H9 (cell line): ENCODE data around the gene G3BP2. TPM values are rescaled to one million over a fixed set of nuclear protein-coding genes. Genes with fewer than 3 reads are reported as not detected.

Experiments used
- DNase-seq: peaks from one replicate; pipeline ENCODE4 v3.0.0-alpha.2; 2017
- H2AFZ ChIP-seq: one replicate; pipeline ENCODE4 v1.6.1; 2013; ENCODE audit warnings: mild to moderate bottlenecking, low read length, control low read depth, moderate library complexity
- H2AK5ac ChIP-seq: 2 replicates; pipeline ENCODE4 v1.6.1; 2013; ENCODE audit warnings: low read length, control low read depth, mixed read lengths; ENCODE audit not compliant: insufficient read length
- H2BK120ac ChIP-seq: one replicate; pipeline ENCODE4 v1.6.1; 2013; ENCODE audit warnings: low read depth, mild to moderate bottlenecking, low read length, control low read depth, inconsistent platforms; ENCODE audit not compliant: poor library complexity, severe bottlenecking
- H2BK12ac ChIP-seq: 2 replicates; pipeline ENCODE4 v1.6.1; 2013; ENCODE audit warnings: low read length, control low read depth, mixed read lengths, low read depth; ENCODE audit not compliant: insufficient read length
- H2BK15ac ChIP-seq: 2 replicates; pipeline ENCODE4 v1.6.1; 2013; ENCODE audit warnings: low read depth, low read length, control low read depth
- H2BK20ac ChIP-seq: one replicate; pipeline ENCODE4 v1.6.1; 2013; ENCODE audit warnings: low read depth, mild to moderate bottlenecking, low read length, control low read depth, inconsistent platforms; ENCODE audit not compliant: poor library complexity, severe bottlenecking
- H2BK5ac ChIP-seq: 2 replicates; pipeline ENCODE4 v1.6.1; 2013; ENCODE audit warnings: low read length, control low read depth, mixed read lengths; ENCODE audit not compliant: insufficient read length
- H3K14ac ChIP-seq: 2 replicates; pipeline ENCODE4 v1.6.1; 2013; ENCODE audit warnings: low read length, control low read depth; ENCODE audit not compliant: insufficient read depth
- H3K18ac ChIP-seq: 2 replicates; pipeline ENCODE4 v1.6.1; 2013; ENCODE audit warnings: low read depth, mild to moderate bottlenecking, mixed read lengths, low read length, control low read depth; ENCODE audit not compliant: insufficient read length
- H3K23ac ChIP-seq: 2 replicates; pipeline ENCODE4 v1.6.1; 2013; ENCODE audit warnings: low read length, control low read depth, mixed read lengths, low read depth; ENCODE audit not compliant: insufficient read length
- H3K23me2 ChIP-seq: 2 replicates; pipeline ENCODE4 v1.6.1; 2013; ENCODE audit warnings: low read depth, mild to moderate bottlenecking, mixed read lengths, low read length, control low read depth; ENCODE audit not compliant: insufficient read length, poor library complexity, severe bottlenecking
- H3K27ac ChIP-seq: 2 replicates; pipeline ENCODE4 v1.5.1; 2013; ENCODE audit warnings: low read length, control low read depth, mixed read lengths, low read depth; ENCODE audit not compliant: insufficient read length
- H3K27me3 ChIP-seq: 2 replicates; pipeline ENCODE4 v1.6.1; 2013; ENCODE audit warnings: low read length, control low read depth, inconsistent platforms; ENCODE audit not compliant: insufficient read depth
- H3K4ac ChIP-seq: 2 replicates; pipeline ENCODE4 v1.6.1; 2013; ENCODE audit warnings: low read depth, mild to moderate bottlenecking, control low read depth, inconsistent platforms, low read length, moderate library complexity
- H3K4me1 ChIP-seq: 2 replicates; pipeline ENCODE4 v1.6.1; 2013; ENCODE audit warnings: low read length, control low read depth, inconsistent platforms; ENCODE audit not compliant: insufficient read depth
- H3K4me2 ChIP-seq: 2 replicates; pipeline ENCODE4 v1.6.1; 2013; ENCODE audit warnings: low read length, control low read depth, mixed read lengths; ENCODE audit not compliant: insufficient read length, insufficient read depth
- H3K56ac ChIP-seq: 2 replicates; pipeline ENCODE4 v1.6.1; 2013; ENCODE audit warnings: low read depth, mild to moderate bottlenecking, mixed read lengths, low read length, control low read depth; ENCODE audit not compliant: insufficient read length
- H3K79me1 ChIP-seq: 2 replicates; pipeline ENCODE4 v1.6.1; 2013; ENCODE audit warnings: low read depth, mild to moderate bottlenecking, moderate library complexity, low read length, control low read depth, inconsistent platforms; ENCODE audit not compliant: insufficient read depth, poor library complexity, severe bottlenecking
- H3K79me2 ChIP-seq: 2 replicates; pipeline ENCODE4 v1.6.1; 2013; ENCODE audit warnings: low read length, control low read depth, inconsistent platforms; ENCODE audit not compliant: insufficient read depth
- H3K9ac ChIP-seq: 2 replicates; pipeline ENCODE4 v1.6.1; 2013; ENCODE audit warnings: low read length, control low read depth, mixed read lengths; ENCODE audit not compliant: insufficient read length; ENCODE audit errors: extremely low read depth
- H3K9me3 ChIP-seq: one replicate; pipeline ENCODE4 v1.6.1; 2013; ENCODE audit warnings: low read depth, low read length, inconsistent platforms; ENCODE audit not compliant: control insufficient read depth
- H3T11ph ChIP-seq: one replicate; pipeline ENCODE4 v1.6.1; 2013; ENCODE audit warnings: mild to moderate bottlenecking, low read length, control low read depth, inconsistent platforms
- H4K20me1 ChIP-seq: one replicate; pipeline ENCODE4 v1.6.1; 2013; ENCODE audit not compliant: control insufficient read depth, insufficient read length, insufficient read depth
- H4K5ac ChIP-seq: 2 replicates; pipeline ENCODE4 v1.6.1; 2013; ENCODE audit warnings: low read depth, mild to moderate bottlenecking, mixed read lengths, low read length, control low read depth; ENCODE audit not compliant: insufficient read length
- H4K8ac ChIP-seq: replicated peaks from 2 replicates; pipeline ENCODE4 v1.6.1; 2013; ENCODE audit warnings: low read length, control low read depth, mixed read lengths, low read depth; ENCODE audit not compliant: insufficient read length
- H4K91ac ChIP-seq: 2 replicates; pipeline ENCODE4 v1.6.1; 2013; ENCODE audit warnings: low read depth, mild to moderate bottlenecking, moderate library complexity, mixed read lengths, low read length, control low read depth; ENCODE audit not compliant: insufficient read length
- H3K27ac Mint-ChIP-seq, 3 experiments: 2 replicates in 2 of 3; 3 replicates in 1 of 3; pipeline ENCODE4 v1.8.0; 2020 to 2021; ENCODE audit warnings: mixed read lengths in 3 of 3, mild to moderate bottlenecking in 1 of 3, moderate library complexity in 1 of 3
- H3K27me3 Mint-ChIP-seq: 2 replicates; pipeline ENCODE4 v1.8.0; 2021; ENCODE audit warnings: low read depth, mild to moderate bottlenecking, moderate library complexity, mixed read lengths
- H3K36me3 Mint-ChIP-seq, 3 experiments: 2 replicates in 2 of 3; 3 replicates in 1 of 3; pipeline ENCODE4 v1.8.0; 2020 to 2021; ENCODE audit warnings: low read depth in 3 of 3, mixed read lengths in 3 of 3; ENCODE audit not compliant: insufficient read depth in 1 of 3
- H3K4me1 Mint-ChIP-seq, 2 experiments: 2 replicates each; pipeline ENCODE4 v1.8.0; 2020; ENCODE audit warnings: mixed read lengths in 2 of 2
- H3K4me3 Mint-ChIP-seq, 2 experiments: 2 replicates in 1 of 2; 3 replicates in 1 of 2; pipeline ENCODE4 v1.8.0; 2020 to 2021; ENCODE audit warnings: mild to moderate bottlenecking in 2 of 2, mixed read lengths in 2 of 2, moderate library complexity in 1 of 2
- H3K9me3 Mint-ChIP-seq, 2 experiments: 2 replicates in 1 of 2; 3 replicates in 1 of 2; pipeline ENCODE4 v1.8.0; 2020; ENCODE audit warnings: mild to moderate bottlenecking in 2 of 2, mixed read lengths in 2 of 2, moderate library complexity in 1 of 2
- CTCF ChIP-seq: fragments of 200-600 bp; sonication (generic); conservative IDR thresholded peaks from 3 replicates; pipeline ENCODE4 v1.8.0; 2021; ENCODE audit warnings: antibody characterized with exemption, mild to moderate bottlenecking
- WGBS: extraction: QIAGEN DNeasy Blood & Tissue Kit; methylation state at CpG from one replicate; pipeline ENCODE4 v1.1.7; 2013; ENCODE audit warnings: missing lambda C conversion rate, low lambda C conversion rate, mixed read lengths; ENCODE audit not compliant: insufficient read length; ENCODE audit errors: extremely low coverage; 5-methylcytosine and 5-hydroxymethylcytosine counted together
- total RNA-seq: library from RNA; stranded (reverse); gene quantifications from 2 replicates; pipeline ENCODE4 v1.2.1, GENCODE V29; 2021

G3BP2 gene
- total RNA-seq, 1 experiment from 2014 or later = 405 TPM

- Histone ChIP-seq H3K23ac (no peak overlapping the region), H3K79me2 (peaks cover 10% of the 10 kb centered on the region; the same call in 1 of the 2 replicates), H3K4ac (no peak overlapping the region), H2BK5ac (no peak overlapping the region), H3K56ac (no peak overlapping the region), H3K27me3 (no peaks in the 10 kb centered on the region), H3K9ac (no peak overlapping the region), H2AFZ (no peak overlapping the region), H3K14ac (no peak overlapping the region), H3K27ac (no peak overlapping the region), H3K4me1 (peaks cover 12% of the 10 kb centered on the region; the same call in 1 of the 2 replicates), H3K23me2 (no peaks in the 10 kb centered on the region), H2BK15ac (no peak overlapping the region), H4K8ac (no peak overlapping the region), H4K20me1 (no peaks in the 10 kb centered on the region), H3K79me1 (no peaks in the 10 kb centered on the region), H2BK12ac (no peak overlapping the region), H3K9me3 (no peaks in the 10 kb centered on the region), H4K5ac (no peak overlapping the region), H3K18ac (no peak overlapping the region), H4K91ac (no peak overlapping the region), H2BK20ac (no peak overlapping the region), H2AK5ac (no peak overlapping the region), H2BK120ac (no peak overlapping the region), H3T11ph (no peak overlapping the region), H3K4me2 (no peak overlapping the region)
- no peak for DNase-seq
- H3K4me3 Mint-ChIP-seq = no peak overlapping the region
- peaks cover 9 to 31% (median 19%) of the 10 kb centered on the region in 3 experiments for H3K36me3 Mint-ChIP-seq
- no CpG with 5 or more reads among the region's 1 CpG for WGBS
- H3K27me3 Mint-ChIP-seq = no peaks in the 10 kb centered on the region
- H3K27ac Mint-ChIP-seq = peak overlapping the region in 2 of 3 experiments; percentile 6 to 79; a peak in 3 of 7 replicates
- no peaks in the 10 kb centered on the region; a peak in 1 of 5 replicates for H3K9me3 Mint-ChIP-seq
- no peak for TF ChIP-seq CTCF
- H3K4me1 Mint-ChIP-seq = peaks cover 42 to 44% of the 10 kb centered on the region in 2 experiments
These were observed 26.1 kb upstream of the G3BP2 start for GRCh38 chr4:75699299-75699698.
